H7 (cell line): ENCODE results near the gene SCN2A. TPM values are rescaled to one million over a fixed set of nuclear protein-coding genes. Genes with fewer than 3 reads are reported as not detected.
A peak's percentile ranks its signal among the peaks of the same experiment; 100 is the strongest.

Experiments used
- DNase-seq: peaks from one replicate; pipeline ENCODE4 v3.0.0; 2012
- H3K27me3 ChIP-seq: 2 replicates; pipeline ENCODE4 v1.6.0; 2011; ENCODE audit warnings: mild to moderate bottlenecking, low read length; ENCODE audit not compliant: control insufficient read depth, insufficient read depth
- H3K36me3 ChIP-seq: replicated peaks from 2 replicates; pipeline ENCODE4 v1.5.1; 2011; ENCODE audit warnings: low read length; ENCODE audit not compliant: control insufficient read depth, insufficient read depth
- H3K4me3 ChIP-seq: 2 replicates; pipeline ENCODE4 v1.5.1; 2011; ENCODE audit warnings: low read depth, mild to moderate bottlenecking, control low read depth, low read length, moderate library complexity; ENCODE audit not compliant: insufficient read depth
- total RNA-seq: library from RNA; depleted of rRNA; stranded (reverse); fragments of >200 nt; shearing (Covaris generic); gene quantifications from 2 replicates; pipeline ENCODE4 v1.2.3, GENCODE V29; 2014

The SCN2A gene
- total RNA-seq, 1 experiment from 2014 or later = under 0.01 TPM

DNA sequence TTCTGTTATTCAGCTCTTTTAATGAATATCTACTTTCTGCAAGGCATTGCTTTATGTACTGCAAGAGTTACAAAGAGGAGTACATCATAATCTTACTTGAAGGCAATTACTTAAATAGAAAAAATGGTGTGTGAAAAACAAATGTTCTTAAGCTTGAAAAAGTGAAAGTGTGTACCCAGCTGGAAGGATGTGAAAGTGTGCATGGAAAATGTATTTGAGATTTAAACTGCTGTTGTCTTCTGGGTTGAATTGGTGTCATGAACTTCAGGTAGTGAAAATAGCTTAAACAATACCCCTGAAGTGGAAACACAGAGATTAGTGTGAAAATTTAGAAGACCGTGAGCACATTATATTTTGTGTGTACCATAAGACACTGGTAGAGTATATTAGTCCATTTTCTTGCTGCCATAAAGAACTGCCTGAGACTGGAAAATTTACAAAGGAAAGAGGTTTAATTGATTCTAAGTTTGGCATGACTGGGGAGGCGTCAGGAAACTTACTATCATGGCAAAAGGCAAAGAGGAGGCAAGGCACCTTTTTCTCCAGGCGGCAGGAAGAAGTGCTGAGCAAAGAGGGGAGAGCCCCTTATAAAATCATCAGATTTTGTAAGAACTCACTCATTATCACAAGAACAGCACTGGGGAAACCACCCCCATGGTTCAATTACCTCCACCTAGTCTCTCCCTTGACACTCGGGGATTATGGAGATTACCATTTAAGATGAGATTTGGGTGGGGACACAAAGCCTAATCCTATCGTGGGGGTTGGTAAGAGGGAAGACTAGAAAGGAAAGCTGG, 38.8 kb downstream of the SCN2A start:
- Histone ChIP-seq H3K36me3 (no peaks in the 10 kb centered on the region), H3K4me3 (no peak overlapping the region), H3K27me3 (no peaks in the 10 kb centered on the region)
- no peak for DNase-seq

DNA sequence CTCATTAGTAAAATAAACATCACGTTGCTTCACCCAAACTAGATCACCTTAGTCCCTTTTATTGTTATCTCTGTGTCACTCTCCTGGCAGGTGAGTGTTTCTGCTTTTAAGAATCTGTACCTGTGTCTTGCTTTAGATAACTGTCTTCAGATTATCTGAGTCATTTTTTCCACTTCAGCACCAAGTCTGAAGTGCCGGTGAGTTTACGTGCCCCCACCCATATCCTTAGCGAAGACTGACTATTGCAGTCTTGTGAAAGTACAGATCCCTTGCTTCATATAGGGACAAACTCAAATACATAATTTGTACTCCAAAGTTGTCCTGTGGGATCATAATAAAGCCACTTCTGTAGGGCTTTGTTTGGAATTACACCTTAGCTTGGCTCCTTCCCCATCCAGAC, 41.1 kb downstream of the SCN2A start:
- DNase-seq = no peak
- Histone ChIP-seq H3K36me3 (no peaks in the 10 kb centered on the region), H3K4me3 (no peak overlapping the region), H3K27me3 (no peaks in the 10 kb centered on the region)

DNA sequence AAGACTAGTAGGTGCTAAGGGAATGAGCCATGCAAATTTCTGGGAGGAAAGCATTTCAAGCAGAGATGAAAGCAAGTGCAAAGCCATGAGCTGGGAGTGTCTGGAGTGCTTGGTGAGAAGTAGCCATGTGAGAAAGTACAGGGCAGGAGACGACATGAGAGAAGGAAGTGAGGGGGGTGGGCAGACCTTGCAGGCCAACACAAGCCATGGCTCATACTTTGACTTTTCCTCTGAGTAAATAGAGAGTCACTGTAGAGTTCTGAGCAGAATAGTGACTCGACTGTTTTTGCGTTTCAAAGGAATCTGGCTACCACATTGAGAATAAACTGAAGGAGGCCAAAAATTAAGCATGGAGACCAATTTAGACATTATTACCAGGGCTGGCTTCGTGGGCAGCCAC, 42.2 kb downstream of the SCN2A start:
- H3K36me3 ChIP-seq = no peaks in the 10 kb centered on the region
- DNase-seq = no peak
- no peak overlapping the region for H3K4me3 ChIP-seq
- H3K27me3 ChIP-seq = no peaks in the 10 kb centered on the region

DNA sequence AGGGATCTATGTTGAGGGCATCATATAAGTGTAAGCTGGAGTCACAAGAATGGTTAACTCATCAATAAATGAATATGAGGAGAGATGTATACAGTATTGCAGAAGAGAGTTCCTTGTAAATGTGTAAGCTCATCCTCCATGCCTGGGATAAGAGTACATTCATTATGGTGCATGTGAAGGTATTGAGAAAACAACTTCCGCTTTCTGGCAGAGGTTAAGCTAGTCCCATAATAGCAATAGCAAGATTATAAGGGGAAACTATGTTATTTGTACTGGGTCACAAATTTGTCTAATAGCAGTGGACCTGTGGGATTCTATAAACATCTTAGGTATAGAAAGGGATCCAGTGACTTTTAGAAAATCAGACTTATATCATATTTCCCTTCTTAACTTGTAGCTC, 44.1 kb downstream of the SCN2A start:
- no peaks in the 10 kb centered on the region for H3K27me3 ChIP-seq
- H3K4me3 ChIP-seq = no peak overlapping the region
- DNase-seq = no peak
- no peaks in the 10 kb centered on the region for H3K36me3 ChIP-seq

DNA sequence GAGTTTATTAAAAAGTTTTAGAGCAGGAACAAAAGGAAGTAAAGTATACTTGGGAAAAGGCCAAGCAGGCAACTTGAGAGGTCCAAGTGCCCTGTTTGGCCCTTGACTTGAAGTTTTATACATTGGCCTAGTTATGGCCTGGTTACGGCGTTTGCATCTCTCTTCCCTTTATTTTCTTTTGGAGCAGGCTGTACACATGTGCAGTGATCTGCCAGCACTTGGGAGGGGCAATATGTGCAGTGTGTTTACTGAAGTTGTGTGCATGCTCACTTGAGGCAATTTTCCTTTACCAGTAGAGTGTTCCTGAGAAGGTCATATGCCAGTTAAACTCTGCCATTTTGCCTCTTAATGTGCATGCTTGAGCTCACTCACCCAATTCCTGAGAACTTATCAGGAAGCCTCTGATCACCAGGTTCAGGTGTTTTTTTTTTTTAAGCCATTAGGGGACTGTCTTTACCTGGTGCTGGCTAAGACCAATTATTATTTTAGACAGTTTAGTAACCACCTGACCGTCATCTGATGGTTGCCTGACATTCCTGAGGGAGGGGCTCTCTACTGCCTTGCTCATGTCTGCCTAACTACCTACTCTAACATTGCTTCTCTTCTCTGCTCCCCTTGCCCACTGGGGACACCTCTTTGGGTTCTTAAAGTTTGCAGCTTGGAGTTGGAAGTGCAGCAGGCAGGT, 48.0 kb downstream of the SCN2A start:
- DNase-seq = no peak

DNA sequence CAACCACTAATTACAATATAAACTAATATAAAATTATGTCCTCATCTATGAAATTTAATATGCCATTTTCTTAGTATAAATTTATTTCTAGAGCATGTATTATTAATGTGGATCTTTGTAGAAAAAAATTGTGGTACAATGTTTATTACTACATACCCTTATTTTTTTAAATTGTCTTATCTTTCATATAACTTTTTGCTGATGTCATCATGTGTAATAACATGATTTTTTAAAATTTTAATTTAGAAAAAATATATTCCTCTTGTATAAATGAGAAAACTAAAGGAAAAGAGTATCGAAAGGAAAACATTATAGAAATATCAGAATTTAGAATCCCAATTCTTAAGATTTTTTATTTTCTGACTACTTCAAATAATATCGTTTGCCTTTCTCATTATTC, 49.9 kb downstream of the SCN2A start:
- DNase-seq = no peak
- no peak overlapping the region for H3K4me3 ChIP-seq
- H3K27me3 ChIP-seq = no peaks in the 10 kb centered on the region
- H3K36me3 ChIP-seq = no peaks in the 10 kb centered on the region

More for the DNA sequence above, 48.0 kb downstream of the SCN2A start:
- Histone ChIP-seq H3K27me3 (no peaks in the 10 kb centered on the region), H3K4me3 (no peak overlapping the region), H3K36me3 (no peaks in the 10 kb centered on the region)

DNA sequence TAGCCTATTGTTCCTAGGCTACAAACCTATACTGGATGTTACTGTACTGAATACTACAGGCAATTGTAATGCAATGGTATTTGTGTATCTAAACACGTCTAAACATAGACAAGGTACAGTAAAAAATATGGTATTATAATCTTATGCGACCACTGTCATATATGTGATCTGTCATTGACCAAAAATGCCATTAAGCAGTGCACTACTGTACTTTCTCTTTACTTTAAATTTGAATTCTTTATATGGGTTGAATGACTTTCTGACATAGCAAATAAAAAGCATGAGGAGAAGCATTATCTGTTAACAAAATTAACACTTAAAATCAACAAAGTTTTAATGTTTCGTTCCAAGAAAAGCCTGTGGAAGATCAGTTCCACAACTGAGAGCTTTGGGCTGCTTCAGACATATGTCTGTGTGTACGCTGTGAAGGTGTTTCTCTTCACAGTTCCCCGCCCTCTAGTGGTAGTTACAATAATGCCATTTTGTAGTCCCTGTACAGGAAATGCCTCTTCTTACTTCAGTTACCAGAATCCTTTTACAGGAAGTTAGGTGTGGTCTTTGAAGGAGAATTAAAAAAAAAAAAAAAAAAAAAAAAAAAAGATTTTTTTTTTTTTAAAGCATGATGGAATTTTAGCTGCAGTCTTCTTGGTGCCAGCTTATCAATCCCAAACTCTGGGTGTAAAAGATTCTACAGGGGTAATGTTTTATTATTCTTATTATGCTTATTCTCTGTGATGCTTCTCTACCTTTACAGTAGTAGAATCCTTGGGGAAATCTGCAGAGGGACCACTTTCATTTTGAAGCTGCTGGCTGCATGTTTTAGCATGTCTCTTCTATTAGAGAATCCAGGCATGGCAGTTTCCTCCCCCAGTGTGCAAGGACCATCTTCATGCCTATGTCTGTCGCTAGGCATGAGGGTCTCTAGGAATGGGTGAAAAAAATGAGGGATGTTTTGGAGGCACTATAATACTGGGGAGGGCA, 54.5 kb downstream of the SCN2A start:
- H3K27me3 ChIP-seq = no peaks in the 10 kb centered on the region
- H3K36me3 ChIP-seq = no peaks in the 10 kb centered on the region
- H3K4me3 ChIP-seq = no peak overlapping the region
- DNase-seq = peak; percentile 43

DNA sequence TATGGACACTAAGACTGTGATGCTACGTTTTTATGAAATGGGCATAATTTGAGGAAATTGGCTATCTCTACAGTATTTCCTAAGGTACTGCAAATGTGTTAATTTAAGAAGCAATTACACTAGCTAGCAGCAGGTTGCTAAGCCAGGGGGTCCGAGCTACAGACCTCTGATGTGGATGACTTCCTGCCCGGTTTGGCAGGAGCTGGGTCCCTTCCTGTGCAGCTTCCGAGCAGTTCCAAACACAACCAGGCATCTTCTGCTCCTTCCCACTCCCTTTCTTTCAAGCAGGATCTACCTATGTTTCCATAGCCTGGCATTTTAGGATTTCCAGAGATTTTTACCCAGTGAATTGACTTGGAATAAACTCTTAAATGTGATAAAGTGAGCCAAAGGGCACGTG, 55.7 kb downstream of the SCN2A start:
- Histone ChIP-seq H3K36me3 (no peaks in the 10 kb centered on the region), H3K4me3 (no peak overlapping the region), H3K27me3 (no peaks in the 10 kb centered on the region)
- no peak for DNase-seq

DNA sequence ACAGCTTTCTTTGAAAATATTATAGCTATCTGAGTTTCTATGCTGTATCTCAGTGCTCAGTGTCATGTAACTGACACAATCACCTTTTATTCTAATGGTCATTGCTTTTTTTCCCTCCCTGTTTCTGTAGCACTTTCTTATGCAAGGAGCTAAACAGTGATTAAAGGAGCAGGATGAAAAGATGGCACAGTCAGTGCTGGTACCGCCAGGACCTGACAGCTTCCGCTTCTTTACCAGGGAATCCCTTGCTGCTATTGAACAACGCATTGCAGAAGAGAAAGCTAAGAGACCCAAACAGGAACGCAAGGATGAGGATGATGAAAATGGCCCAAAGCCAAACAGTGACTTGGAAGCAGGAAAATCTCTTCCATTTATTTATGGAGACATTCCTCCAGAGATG, 56.4 kb downstream of the SCN2A start:
- Histone ChIP-seq H3K36me3 (no peaks in the 10 kb centered on the region), H3K4me3 (no peak overlapping the region), H3K27me3 (no peaks in the 10 kb centered on the region)
- DNase-seq = no peak

DNA sequence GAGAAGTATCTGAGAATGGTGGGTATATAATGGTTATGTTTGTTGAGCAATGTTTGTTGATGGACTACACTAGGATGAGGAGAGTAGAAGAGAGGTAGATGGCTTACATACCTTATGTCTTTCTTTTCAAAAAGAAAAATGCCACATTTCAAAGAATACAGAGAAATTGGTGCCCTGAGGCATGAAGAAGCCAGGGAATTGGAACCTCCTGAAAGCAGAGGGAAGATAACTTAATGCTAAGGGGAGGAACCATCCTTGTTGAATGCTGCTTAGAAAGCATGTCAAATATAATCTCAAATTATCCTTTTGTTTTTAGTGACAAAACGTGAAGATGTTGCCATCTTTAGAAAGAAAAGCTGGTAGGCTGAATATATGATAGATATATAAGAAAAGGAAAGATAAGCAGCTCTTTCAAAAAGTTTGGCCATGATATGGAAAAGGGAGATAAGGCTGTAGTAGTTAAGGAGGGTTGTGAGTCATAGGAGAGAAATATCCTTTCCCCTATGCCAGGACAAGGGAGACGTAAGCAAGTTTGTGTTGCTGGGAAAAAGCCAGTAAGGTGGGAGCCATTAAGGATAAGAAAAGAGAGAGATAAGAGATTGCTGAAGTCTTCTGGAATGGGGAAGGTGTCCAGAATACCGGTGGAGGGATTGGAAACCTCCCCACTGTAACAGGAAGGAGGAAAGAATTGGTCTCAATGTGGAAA, 66.3 kb downstream of the SCN2A start:
- no peak for DNase-seq
- H3K4me3 ChIP-seq = no peak overlapping the region
- H3K36me3 ChIP-seq = no peaks in the 10 kb centered on the region
- H3K27me3 ChIP-seq = no peaks in the 10 kb centered on the region

DNA sequence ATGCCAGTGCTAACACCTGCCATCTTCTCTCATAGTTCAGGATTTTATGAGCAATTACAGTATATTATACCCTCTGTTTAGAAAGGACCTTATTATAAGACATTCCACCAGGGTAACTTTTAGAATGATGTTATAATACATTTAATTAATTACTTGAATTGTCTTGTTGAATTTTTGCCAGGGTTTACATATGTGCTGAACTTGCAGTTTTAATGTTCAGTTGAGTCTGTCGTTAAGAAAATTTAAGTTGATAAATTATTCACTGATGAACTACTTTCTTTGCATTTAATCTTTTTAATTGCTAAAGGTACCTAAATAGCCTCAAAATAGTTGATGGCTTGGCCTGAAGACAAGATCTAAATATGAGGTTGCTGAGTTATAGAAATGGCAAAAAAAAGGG, 68.1 kb downstream of the SCN2A start:
- Histone ChIP-seq H3K27me3 (no peaks in the 10 kb centered on the region), H3K4me3 (no peak overlapping the region), H3K36me3 (no peaks in the 10 kb centered on the region)
- DNase-seq = no peak

DNA sequence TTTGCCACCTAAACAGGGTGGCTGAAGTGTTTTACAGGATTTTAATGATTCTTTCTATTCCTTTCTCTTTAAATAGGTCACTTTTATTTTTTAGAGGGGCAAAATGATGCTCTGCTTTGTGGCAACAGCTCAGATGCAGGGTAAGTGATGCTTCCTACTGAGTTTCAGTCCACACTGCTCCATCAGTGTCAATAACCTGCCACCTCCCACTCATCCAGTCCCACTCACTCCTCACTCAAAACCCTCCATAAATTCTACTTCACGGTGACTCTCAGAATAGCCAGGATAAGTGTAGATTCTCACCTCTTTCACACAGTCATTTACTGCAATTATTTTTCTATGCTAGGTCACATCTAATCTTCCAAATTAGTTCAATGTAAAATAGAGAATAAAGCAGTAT, 72.7 kb downstream of the SCN2A start:
- H3K4me3 ChIP-seq = no peak overlapping the region
- no peaks in the 10 kb centered on the region for H3K27me3 ChIP-seq
- DNase-seq = no peak
- no peaks in the 10 kb centered on the region for H3K36me3 ChIP-seq

DNA sequence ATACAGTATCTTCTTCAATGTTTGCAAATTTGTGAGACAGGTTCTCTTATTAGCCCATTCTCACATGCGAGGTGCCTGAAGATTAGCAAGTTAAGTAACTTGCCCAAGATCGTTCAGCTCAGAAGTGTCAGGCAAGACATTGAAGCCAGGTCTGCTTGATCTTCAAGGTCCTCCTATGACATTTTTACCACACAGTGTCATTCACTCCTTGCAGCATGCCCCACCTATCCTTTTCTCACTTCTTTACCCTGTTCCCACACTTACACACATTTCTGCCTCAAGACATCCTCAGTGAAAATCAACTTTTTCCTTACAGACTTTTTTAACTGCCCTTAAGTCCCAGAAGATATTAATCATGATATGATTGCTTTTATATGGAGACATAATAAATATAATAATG, 73.8 kb downstream of the SCN2A start:
- no peak for DNase-seq
- no peak overlapping the region for H3K4me3 ChIP-seq
- no peaks in the 10 kb centered on the region for H3K27me3 ChIP-seq
- no peaks in the 10 kb centered on the region for H3K36me3 ChIP-seq

DNA sequence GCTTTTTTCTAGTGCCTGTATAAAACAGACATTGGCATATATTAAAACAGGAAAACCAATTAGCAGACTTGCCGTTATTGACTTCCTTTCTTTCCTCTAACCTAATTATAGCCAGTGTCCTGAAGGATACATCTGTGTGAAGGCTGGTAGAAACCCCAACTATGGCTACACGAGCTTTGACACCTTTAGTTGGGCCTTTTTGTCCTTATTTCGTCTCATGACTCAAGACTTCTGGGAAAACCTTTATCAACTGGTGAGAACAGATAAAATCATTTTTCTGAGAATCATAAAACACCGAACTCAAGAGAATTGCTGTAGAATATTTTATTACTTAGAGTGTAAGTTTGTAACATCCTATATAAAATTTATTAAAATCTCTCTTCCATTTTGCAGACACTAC, 74.3 kb downstream of the SCN2A start:
- H3K27me3 ChIP-seq = no peaks in the 10 kb centered on the region
- no peak for DNase-seq
- H3K36me3 ChIP-seq = no peaks in the 10 kb centered on the region
- H3K4me3 ChIP-seq = no peak overlapping the region
